Activated CD4-positive, alpha-beta memory T cell treated with anti-CD3 and anti-CD28 coated beads for 36 hours (primary cell): ENCODE measurements around the gene IFT52. TPM values are rescaled to one million over a fixed set of nuclear protein-coding genes. Genes with fewer than 3 reads are reported as not detected.
A peak's percentile ranks its signal among the peaks of the same experiment; 100 is the strongest.

ENCODE experiments used
- CTCF ChIA-PET: fragments of 350-600 bp; sonication (Branson Sonifier 250); formaldehyde crosslinking; loops from one replicate; lab custom pipeline; 2021; ENCODE audit warnings: antibody characterized with exemption, inconsistent platforms; lab: Charles Lee
- POLR2A ChIA-PET: fragments of 350-600 bp; sonication (Branson Sonifier 250); formaldehyde crosslinking; loops from one replicate; lab custom pipeline; 2021; ENCODE audit warnings: antibody characterized with exemption; lab: Charles Lee
- DNase-seq: peaks from one replicate; pipeline ENCODE4 v3.0.0-alpha.2; 2020
- H3K27ac Mint-ChIP-seq: one replicate; pipeline ENCODE4 v1.8.0; 2021; ENCODE audit warnings: mixed read lengths
- H3K27me3 Mint-ChIP-seq: one replicate; pipeline ENCODE4 v1.8.0; 2021; ENCODE audit warnings: mixed read lengths
- H3K36me3 Mint-ChIP-seq: one replicate; pipeline ENCODE4 v1.8.0; 2021; ENCODE audit warnings: mixed read lengths
- H3K4me1 Mint-ChIP-seq: one replicate; pipeline ENCODE4 v1.8.0; 2021; ENCODE audit warnings: low read depth, mixed read lengths
- H3K4me3 Mint-ChIP-seq: one replicate; pipeline ENCODE4 v1.8.0; 2021; ENCODE audit warnings: mild to moderate bottlenecking, mixed read lengths
- H3K9me3 Mint-ChIP-seq: one replicate; pipeline ENCODE4 v1.8.0; 2021; ENCODE audit warnings: mixed read lengths
- intact Hi-C: fragments of 100-400 bp; cut with micrococcal nuclease; formaldehyde crosslinking; loops from one replicate; pipeline ENCODE4 v1.15.1; 2023
- total RNA-seq, 2 experiments: library from RNA; stranded (reverse); gene quantifications; one replicate each; pipeline ENCODE4 v1.2.3, GENCODE V29; 2021

Gene IFT52
- total RNA-seq, 2 experiments from 2014 or later, result 15.3 to 17.0 TPM

- ChIA-PET CTCF (interaction anchor here (0.6 kb wide), 1 partner anchor 35 kb away, joined by 3 read pairs; no protein-coding TSS in a partner anchor), POLR2A (interaction anchor here (0.7 kb wide), 1 partner anchor 628 kb away, joined by 4 read pairs; no protein-coding TSS in a partner anchor)
- H3K27ac Mint-ChIP-seq, result peak overlapping the region; percentile 90
- no peaks in the 10 kb centered on the region for H3K9me3 Mint-ChIP-seq
- intact Hi-C loops, result no loop called here
- H3K36me3 Mint-ChIP-seq, result no peaks in the 10 kb centered on the region
- H3K27me3 Mint-ChIP-seq, result no peaks in the 10 kb centered on the region
- peak overlapping the region; percentile 97 for H3K4me3 Mint-ChIP-seq
- DNase-seq, result peak; percentile 84
- H3K4me1 Mint-ChIP-seq, result peaks cover 3% of the 10 kb centered on the region
Measured at GRCh38 chr20:43658069-43658722, 67.5 kb downstream of the IFT52 start.

DNA sequence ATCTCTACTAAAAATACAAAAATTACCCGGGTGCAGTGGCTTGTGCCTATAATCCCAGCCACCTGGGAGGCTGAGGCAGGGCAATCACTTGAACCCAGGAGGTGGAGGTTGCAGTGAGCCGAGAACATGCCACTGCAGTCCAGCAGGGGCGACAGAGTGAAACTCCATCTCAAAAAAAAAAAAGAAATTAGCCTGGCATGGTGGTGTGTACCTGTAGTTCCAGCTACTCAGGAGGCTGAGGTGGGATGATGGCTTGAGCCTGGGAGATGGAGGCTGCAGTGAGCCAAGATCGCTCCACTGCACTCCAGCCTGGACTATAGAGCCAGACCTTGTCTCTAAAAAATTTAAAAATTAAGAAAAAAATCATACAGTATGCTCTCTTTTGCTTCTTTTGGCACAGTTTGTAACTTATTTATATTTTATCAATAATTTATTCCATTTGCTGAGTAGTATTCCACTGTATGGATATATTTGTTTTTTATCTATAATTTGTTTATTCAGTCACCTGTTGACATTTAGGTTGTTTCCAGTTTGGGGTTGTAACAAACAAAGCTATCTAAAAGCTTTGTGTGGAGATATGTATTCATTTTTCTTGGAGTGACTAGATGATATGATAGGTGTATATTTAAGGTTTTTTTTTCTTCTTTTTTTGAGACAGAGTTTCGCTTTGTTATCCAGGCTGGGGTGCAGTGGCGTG is 68.1 kb downstream of the IFT52 start:
- Mint-ChIP-seq H3K4me1 (peaks cover 3% of the 10 kb centered on the region), H3K4me3 (no peak overlapping the region), H3K36me3 (no peaks in the 10 kb centered on the region), H3K9me3 (no peaks in the 10 kb centered on the region), H3K27ac (peak overlapping the region; percentile 33), H3K27me3 (no peaks in the 10 kb centered on the region)
- POLR2A ChIA-PET, result interaction anchor here (0.6 to 0.9 kb wide), 4 partner anchors 29 to 628 kb away, joined by 4 to 6 read pairs (median 4); no protein-coding TSS in a partner anchor
- CTCF ChIA-PET, result interaction anchor here (0.6 to 1.7 kb wide), 3 partner anchors 16 to 35 kb away, joined by 3 to 4 read pairs (median 3); no protein-coding TSS in a partner anchor
- intact Hi-C loops, result no loop called here
- DNase-seq, result no peak

GRCh38 chr20:43662943-43663655 is 72.4 kb downstream of the IFT52 start:
- no peaks in the 10 kb centered on the region for H3K36me3 Mint-ChIP-seq
- DNase-seq, result no peak
- POLR2A ChIA-PET, result no interaction called here
- H3K9me3 Mint-ChIP-seq, result no peaks in the 10 kb centered on the region
- H3K4me1 Mint-ChIP-seq, result peaks cover 2% of the 10 kb centered on the region
- H3K27me3 Mint-ChIP-seq, result no peaks in the 10 kb centered on the region
- intact Hi-C loops, result no loop called here
- H3K27ac Mint-ChIP-seq, result no peak overlapping the region
- no peak overlapping the region for H3K4me3 Mint-ChIP-seq
- CTCF ChIA-PET, result interaction anchor here (0.5 to 1.4 kb wide), 2 partner anchors 185 to 648 kb away, joined by 3 to 7 read pairs; partner anchors contain the start of gene FITM2

DNA sequence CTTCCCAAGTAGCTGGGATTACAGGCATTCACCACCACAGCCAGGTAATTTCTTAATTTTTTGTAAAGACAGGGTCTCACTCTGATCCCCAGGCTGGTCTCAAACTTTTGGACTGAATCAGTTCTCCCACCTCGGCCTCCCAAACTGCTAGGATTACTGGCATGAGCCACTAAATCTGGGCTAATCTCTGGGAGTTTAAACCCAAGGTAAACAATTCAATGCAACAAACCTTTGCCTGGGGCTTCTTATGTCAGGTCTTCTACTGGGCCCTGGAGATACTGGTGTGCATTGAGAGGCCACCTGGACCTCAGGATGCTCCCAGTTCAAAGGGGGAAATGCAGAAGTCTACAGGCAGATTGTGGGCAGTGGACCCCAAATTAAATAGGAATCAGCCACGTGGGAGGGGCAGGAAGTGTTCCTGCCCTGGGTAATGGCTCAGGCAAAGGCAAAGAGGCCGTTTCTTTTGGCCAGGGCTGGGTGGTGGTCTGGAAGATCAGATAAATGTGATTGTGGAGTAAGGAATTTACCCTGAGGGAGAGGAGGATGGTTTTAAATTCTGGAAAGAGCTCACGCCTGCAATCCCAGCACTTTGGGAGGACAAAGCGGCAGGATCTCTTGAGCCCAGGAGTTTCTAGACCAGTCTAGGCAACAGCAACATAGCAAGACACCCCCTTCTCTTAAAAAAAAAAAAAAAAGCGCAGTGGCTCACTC is 74.9 kb downstream of the IFT52 start:
- POLR2A ChIA-PET, result no interaction called here
- Mint-ChIP-seq H3K9me3 (no peaks in the 10 kb centered on the region), H3K4me1 (peaks cover 5% of the 10 kb centered on the region), H3K27ac (no peak overlapping the region), H3K4me3 (peak overlapping the region; percentile 4), H3K36me3 (peaks cover 2% of the 10 kb centered on the region), H3K27me3 (peaks cover 6% of the 10 kb centered on the region)
- intact Hi-C loops, result loop anchor here (1.0 kb wide), 1 partner anchor 151 kb away; no protein-coding TSS in a partner anchor
- DNase-seq, result no peak
- CTCF ChIA-PET, result interaction anchor here (1.1 kb wide), 1 partner anchor 27 kb away, joined by 3 read pairs; no protein-coding TSS in a partner anchor

- peaks cover 6% of the 10 kb centered on the region for H3K27me3 Mint-ChIP-seq
- CTCF ChIA-PET, result interaction anchor here (0.8 kb wide), 1 partner anchor 73 kb away, joined by 3 read pairs; no protein-coding TSS in a partner anchor
- H3K4me3 Mint-ChIP-seq, result peak within 1 kb of the TSS; percentile 82
- POLR2A ChIA-PET, result no interaction called here
- H3K36me3 Mint-ChIP-seq, result peaks cover 3% of the 10 kb centered on the region
- intact Hi-C loops, result loop anchor here (1.0 kb wide), 1 partner anchor 152 kb away; no protein-coding TSS in a partner anchor
- H3K4me1 Mint-ChIP-seq, result peaks cover 5% of the 10 kb centered on the region
- peak; percentile 77 for DNase-seq
- H3K9me3 Mint-ChIP-seq, result no peaks in the 10 kb centered on the region
- peak within 1 kb of the TSS; percentile 38 for H3K27ac Mint-ChIP-seq
Measured at GRCh38 chr20:43666376-43667328, 75.9 kb downstream of the IFT52 start, which contains the start of gene MYBL2. Gene MYBL2 (plus strand): TSS chr20:43667114. CDS start chr20:43667284, 170 bp downstream.

- intact Hi-C loops, result no loop called here
- Mint-ChIP-seq H3K27me3 (peaks cover 7% of the 10 kb centered on the region), H3K27ac (peak overlapping the region; percentile 38), H3K36me3 (peaks cover 6% of the 10 kb centered on the region), H3K4me3 (peak overlapping the region; percentile 82), H3K9me3 (no peaks in the 10 kb centered on the region), H3K4me1 (peaks cover 5% of the 10 kb centered on the region)
- DNase-seq, result peak; percentile 39
- CTCF ChIA-PET, result interaction anchor here (0.8 kb wide), 2 partner anchors 74 to 449 kb away, joined by 3 read pairs; no protein-coding TSS in a partner anchor
- POLR2A ChIA-PET, result interaction anchor here (0.6 kb wide), 1 partner anchor 210 kb away, joined by 3 read pairs; the partner anchor contains the start of gene SRSF6
Measured at GRCh38 chr20:43667341-43668132, 76.8 kb downstream of the IFT52 start.

GRCh38 chr20:43669332-43669731 is 78.6 kb downstream of the IFT52 start:
- Mint-ChIP-seq H3K27me3 (peaks cover 7% of the 10 kb centered on the region), H3K9me3 (peaks cover 3% of the 10 kb centered on the region), H3K4me3 (no peak overlapping the region), H3K27ac (no peak overlapping the region), H3K36me3 (peaks cover 15% of the 10 kb centered on the region), H3K4me1 (peaks cover 5% of the 10 kb centered on the region)
- ChIA-PET CTCF (no interaction called here), POLR2A (no interaction called here)
- no peak for DNase-seq
- intact Hi-C loops, result no loop called here

GRCh38 chr20:43670423-43670822 is 79.7 kb downstream of the IFT52 start:
- Mint-ChIP-seq H3K27me3 (peaks cover 7% of the 10 kb centered on the region), H3K4me3 (no peak overlapping the region), H3K4me1 (peaks cover 5% of the 10 kb centered on the region), H3K27ac (no peak overlapping the region), H3K36me3 (peaks cover 18% of the 10 kb centered on the region), H3K9me3 (peaks cover 3% of the 10 kb centered on the region)
- CTCF ChIA-PET, result interaction anchor here (1.2 kb wide), 1 partner anchor 21 kb away, joined by 3 read pairs; no protein-coding TSS in a partner anchor
- DNase-seq, result no peak
- POLR2A ChIA-PET, result interaction anchor here (0.6 kb wide), 1 partner anchor 42 kb away, joined by 3 read pairs; no protein-coding TSS in a partner anchor
- intact Hi-C loops, result no loop called here

- peaks cover 3% of the 10 kb centered on the region for H3K4me1 Mint-ChIP-seq
- intact Hi-C loops, result no loop called here
- H3K27ac Mint-ChIP-seq, result no peak overlapping the region
- POLR2A ChIA-PET, result no interaction called here
- CTCF ChIA-PET, result interaction anchor here (1.4 kb wide), 1 partner anchor 16 kb away, joined by 3 read pairs; no protein-coding TSS in a partner anchor
- peaks cover 1% of the 10 kb centered on the region for H3K27me3 Mint-ChIP-seq
- H3K9me3 Mint-ChIP-seq, result peaks cover 3% of the 10 kb centered on the region
- DNase-seq, result no peak
- H3K4me3 Mint-ChIP-seq, result no peak overlapping the region
- peaks cover 36% of the 10 kb centered on the region for H3K36me3 Mint-ChIP-seq
Measured at GRCh38 chr20:43676368-43676767, 85.6 kb downstream of the IFT52 start.
